Gastrocnemius medialis (tissue), 4 donors: ENCODE data around the gene RNU4-1. TPM values are rescaled to one million over a fixed set of nuclear protein-coding genes. Genes with fewer than 3 reads are reported as not detected.

Experiments
- ATAC-seq, 2 donors: fragments of 150-250 bp; one replicate each; pipeline ENCODE4 v1.9.1; 2016
- DNase-seq, 2 donors: peaks; one replicate each; pipeline ENCODE4 v3.0.0-alpha.2; 2019
- H3K27ac ChIP-seq, 4 donors: fragments of 200-600 bp; sonication (generic); 1 replicate in 1 of 4; 2 replicates in 3 of 4; pipeline ENCODE4 v1.5.1; 2016 to 2018; ENCODE audit warnings: mild to moderate bottlenecking in 2 of 4, moderate library complexity in 1 of 4
- H3K27me3 ChIP-seq, 3 donors: fragments of 200-600 bp; sonication (generic) in 2 of 3; 1 replicate in 1 of 3; 2 replicates in 2 of 3; pipeline versions ENCODE4 v1.5.1 to v1.6.0; 2016 to 2019; ENCODE audit warnings: mild to moderate bottlenecking in 1 of 3, moderate library complexity in 1 of 3
- H3K36me3 ChIP-seq, 2 donors: fragments of 200-600 bp; sonication (generic) in 1 of 2; one replicate each; pipeline ENCODE4 v1.5.1; 2017 to 2018
- H3K4me1 ChIP-seq, 2 donors: fragments of 200-600 bp; sonication (generic) in 1 of 2; one replicate each; pipeline ENCODE4 v1.5.1; 2016 to 2017; ENCODE audit warnings: mild to moderate bottlenecking in 2 of 2
- H3K4me3 ChIP-seq, 4 donors: fragments of 200-600 bp; sonication (generic) in 3 of 4; 1 replicate in 1 of 4; 2 replicates in 3 of 4; pipeline ENCODE4 v1.5.1; 2016 to 2019; ENCODE audit warnings: mild to moderate bottlenecking in 2 of 4
- H3K9me3 ChIP-seq, 3 donors: fragments of 200-600 bp; sonication (generic) in 2 of 3; 1 replicate in 1 of 3; 2 replicates in 2 of 3; pipeline ENCODE4 v1.5.1; 2016 to 2019
- POLR2A ChIP-seq, 2 donors: fragments of 450-650 bp; IDR thresholded peaks; one replicate each; pipeline ENCODE4 v1.6.1; 2017; ENCODE audit warnings: antibody characterized with exemption in 2 of 2, mild to moderate bottlenecking in 2 of 2, moderate library complexity in 2 of 2
- in situ Hi-C, 4 donors: fragments of 200-750 bp; cut with MboI; loops; one replicate each; pipeline versions ENCODE4 v1.15.0 to v1.8.0; 2017; ENCODE audit warnings: low sequenced_read_pairs in 4 of 4
- intact Hi-C: fragments of 100-400 bp; cut with DNase I; formaldehyde crosslinking; loops from one replicate; pipeline ENCODE4 v1.15.1; 2023; ENCODE audit warnings: low total_unique reads
- total RNA-seq, 4 donors: library from RNA; depleted of rRNA; stranded (reverse); fragments of >200 nt; gene quantifications; one replicate each; pipeline versions ENCODE4 v1.1.0 to v1.2.3, GENCODE V29; 2016
- TF ChIP-seq, protein P1 (sequence below), 5 experiments: fragments of 450-650 bp in 3 of 5; fragments of 200-600 bp in 2 of 5; sonication (generic) in 2 of 5; IDR thresholded peaks in 4 of 5; conservative IDR thresholded peaks in 1 of 5; 1 replicate in 4 of 5; 2 replicates in 1 of 5; pipeline ENCODE4 v1.5.1; 2016 to 2019; ENCODE audit warnings: antibody characterized with exemption in 5 of 5, mild to moderate bottlenecking in 3 of 5, moderate library complexity in 3 of 5

RNU4-1 gene
- total RNA-seq, 4 donors from 2014 or later: under 0.01 TPM; not detected in 3

DNA sequence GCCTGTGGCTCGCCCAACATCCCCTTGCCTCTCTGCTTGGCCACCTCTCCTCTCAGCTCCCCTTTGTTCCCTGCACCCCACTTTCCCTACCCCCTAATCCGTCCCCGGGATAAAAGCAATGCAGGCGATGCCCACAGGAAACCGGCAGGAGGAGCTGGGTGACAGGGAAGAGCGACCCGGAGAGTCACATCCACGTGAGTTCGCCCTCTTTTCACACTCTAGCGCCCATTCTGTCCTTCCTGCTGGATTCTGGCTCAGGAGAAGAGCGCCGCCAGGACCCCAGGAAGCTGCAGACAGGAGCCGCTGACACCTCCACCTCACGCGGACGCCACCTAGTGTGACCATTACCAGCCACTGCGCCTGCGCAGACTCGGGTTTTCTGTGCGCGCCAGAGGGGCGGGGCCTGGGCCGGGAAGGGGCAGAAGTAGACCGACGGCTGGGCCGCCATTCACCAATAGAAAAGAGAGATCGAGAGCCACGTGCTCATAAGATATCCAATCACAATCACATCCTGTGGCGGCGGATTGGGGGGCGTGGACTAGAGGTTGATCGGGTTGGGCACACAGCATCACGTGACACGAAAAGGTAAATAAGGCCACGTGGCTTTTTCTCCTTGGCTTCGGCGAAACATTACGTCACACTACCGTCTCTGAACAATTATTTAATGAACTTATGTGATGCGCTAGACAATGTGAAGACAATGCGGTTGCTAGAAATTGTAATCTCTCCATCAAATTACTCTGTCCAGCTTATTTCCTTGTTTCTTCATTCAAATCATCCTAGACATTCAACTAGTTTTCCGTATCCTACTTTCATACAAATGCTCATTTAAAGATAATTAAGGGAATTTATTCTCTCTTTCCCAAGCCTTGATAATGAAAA, 24.4 kb upstream of the RNU4-1 start:
- no peaks in the 10 kb centered on the region for H3K27me3 ChIP-seq
- ATAC-seq (peak; percentile 99), DNase-seq (peak; percentile 99 to 100)
- intact Hi-C loops: loop anchor here (1.0 to 10.0 kb wide), 4 partner anchors 15 to 697 kb away; partner anchors contain the start of genes C12orf43, COX6A1, RNU4-1 and SIRT4
- no peaks in the 10 kb centered on the region for H3K9me3 ChIP-seq
- peaks cover 3 to 7% of the 10 kb centered on the region in 2 donors for H3K4me1 ChIP-seq
- H3K36me3 ChIP-seq: peaks cover 0 to 5% of the 10 kb centered on the region in 2 donors
- peak; percentile 78 to 86 for TF ChIP-seq POLR2A (IDR thresholded peaks at IDR 0.05)
- TF ChIP-seq, protein P1, sequence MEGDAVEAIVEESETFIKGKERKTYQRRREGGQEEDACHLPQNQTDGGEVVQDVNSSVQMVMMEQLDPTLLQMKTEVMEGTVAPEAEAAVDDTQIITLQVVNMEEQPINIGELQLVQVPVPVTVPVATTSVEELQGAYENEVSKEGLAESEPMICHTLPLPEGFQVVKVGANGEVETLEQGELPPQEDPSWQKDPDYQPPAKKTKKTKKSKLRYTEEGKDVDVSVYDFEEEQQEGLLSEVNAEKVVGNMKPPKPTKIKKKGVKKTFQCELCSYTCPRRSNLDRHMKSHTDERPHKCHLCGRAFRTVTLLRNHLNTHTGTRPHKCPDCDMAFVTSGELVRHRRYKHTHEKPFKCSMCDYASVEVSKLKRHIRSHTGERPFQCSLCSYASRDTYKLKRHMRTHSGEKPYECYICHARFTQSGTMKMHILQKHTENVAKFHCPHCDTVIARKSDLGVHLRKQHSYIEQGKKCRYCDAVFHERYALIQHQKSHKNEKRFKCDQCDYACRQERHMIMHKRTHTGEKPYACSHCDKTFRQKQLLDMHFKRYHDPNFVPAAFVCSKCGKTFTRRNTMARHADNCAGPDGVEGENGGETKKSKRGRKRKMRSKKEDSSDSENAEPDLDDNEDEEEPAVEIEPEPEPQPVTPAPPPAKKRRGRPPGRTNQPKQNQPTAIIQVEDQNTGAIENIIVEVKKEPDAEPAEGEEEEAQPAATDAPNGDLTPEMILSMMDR (IDR thresholded peaks at IDR 0.05 in 4 of 5, conservative IDR thresholded peaks at IDR 0.05 in 1 of 5): peak; percentile 55 to 70 (median 62)
- H3K4me3 ChIP-seq: peak overlapping the region; percentile 67 to 81 (median 73)
- in situ Hi-C loops: no loop called here
- peak overlapping the region; percentile 92 to 96 (median 94) for H3K27ac ChIP-seq

DNA sequence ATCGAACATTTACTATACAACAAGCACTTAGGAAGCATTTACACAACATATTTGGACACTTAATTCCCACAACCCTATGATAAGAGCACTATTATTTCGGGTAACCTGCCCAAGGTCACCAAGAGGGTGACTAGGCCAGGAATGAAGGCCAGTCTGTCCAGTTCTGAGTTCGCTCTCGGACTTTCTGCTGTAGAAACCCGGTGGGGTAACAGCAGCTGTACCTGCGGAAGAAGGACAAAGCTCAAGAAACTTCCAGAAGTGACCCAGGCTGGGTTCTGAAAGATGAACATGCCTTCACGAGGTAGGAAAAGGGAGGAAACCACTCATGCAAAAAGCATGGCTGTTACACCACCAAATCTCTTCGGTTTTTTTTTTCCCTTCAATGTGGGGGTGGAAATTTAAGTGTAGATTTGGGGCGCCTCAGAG, 23.8 kb upstream of the RNU4-1 start:
- Histone ChIP-seq H3K27me3 (no peaks in the 10 kb centered on the region), H3K27ac (peak overlapping the region; percentile 92 to 96 (median 94)), H3K36me3 (peaks cover 0 to 5% of the 10 kb centered on the region in 2 donors), H3K4me3 (peak overlapping the region; percentile 67 to 81 (median 73)), H3K4me1 (peaks cover 3 to 7% of the 10 kb centered on the region in 2 donors), H3K9me3 (no peaks in the 10 kb centered on the region)
- DNase-seq (no peak), ATAC-seq (peak; percentile 23 to 42)
- in situ Hi-C loops (no loop called here), intact Hi-C loops (loop anchor here (1.0 to 10.0 kb wide), 4 partner anchors 15 to 698 kb away; partner anchors contain the start of genes C12orf43, COX6A1, RNU4-1 and SIRT4)
- no peak for TF ChIP-seq POLR2A (IDR thresholded peaks at IDR 0.05)

DNA sequence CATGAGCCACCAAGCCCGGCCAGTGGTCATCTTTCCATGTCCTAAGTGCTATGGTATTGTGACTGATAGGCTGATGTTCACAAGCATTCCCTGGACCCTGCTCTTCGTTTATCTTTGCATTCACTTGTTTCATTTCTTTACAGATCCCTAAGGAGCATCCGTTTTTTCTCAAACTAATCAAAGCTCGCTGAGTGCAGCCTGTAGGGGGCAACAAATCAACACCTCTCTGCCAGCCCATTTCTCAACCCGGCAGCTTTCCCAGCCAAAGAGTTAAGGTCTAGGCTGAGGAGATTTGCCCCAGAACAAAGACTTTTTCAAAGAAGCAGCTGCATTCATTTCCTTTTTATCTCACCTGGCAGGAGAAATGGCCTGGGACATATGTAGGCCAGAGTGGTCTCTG, 21.2 kb upstream of the RNU4-1 start:
- H3K27ac ChIP-seq: no peak overlapping the region
- H3K36me3 ChIP-seq: peaks cover 0 to 5% of the 10 kb centered on the region in 2 donors
- ATAC-seq: no peak
- no peak for DNase-seq
- no peaks in the 10 kb centered on the region for H3K27me3 ChIP-seq
- H3K9me3 ChIP-seq: no peaks in the 10 kb centered on the region
- in situ Hi-C loops (no loop called here), intact Hi-C loops (loop anchor here (10.0 kb wide), 1 partner anchor 701 kb away; the partner anchor contains the start of gene C12orf43)
- H3K4me1 ChIP-seq: peaks cover 3 to 7% of the 10 kb centered on the region in 2 donors
- no peak overlapping the region for H3K4me3 ChIP-seq
- no peak for TF ChIP-seq POLR2A (IDR thresholded peaks at IDR 0.05)
- TF ChIP-seq, protein P1 (IDR thresholded peaks at IDR 0.05 in 4 of 5, conservative IDR thresholded peaks at IDR 0.05 in 1 of 5): no peak

DNA sequence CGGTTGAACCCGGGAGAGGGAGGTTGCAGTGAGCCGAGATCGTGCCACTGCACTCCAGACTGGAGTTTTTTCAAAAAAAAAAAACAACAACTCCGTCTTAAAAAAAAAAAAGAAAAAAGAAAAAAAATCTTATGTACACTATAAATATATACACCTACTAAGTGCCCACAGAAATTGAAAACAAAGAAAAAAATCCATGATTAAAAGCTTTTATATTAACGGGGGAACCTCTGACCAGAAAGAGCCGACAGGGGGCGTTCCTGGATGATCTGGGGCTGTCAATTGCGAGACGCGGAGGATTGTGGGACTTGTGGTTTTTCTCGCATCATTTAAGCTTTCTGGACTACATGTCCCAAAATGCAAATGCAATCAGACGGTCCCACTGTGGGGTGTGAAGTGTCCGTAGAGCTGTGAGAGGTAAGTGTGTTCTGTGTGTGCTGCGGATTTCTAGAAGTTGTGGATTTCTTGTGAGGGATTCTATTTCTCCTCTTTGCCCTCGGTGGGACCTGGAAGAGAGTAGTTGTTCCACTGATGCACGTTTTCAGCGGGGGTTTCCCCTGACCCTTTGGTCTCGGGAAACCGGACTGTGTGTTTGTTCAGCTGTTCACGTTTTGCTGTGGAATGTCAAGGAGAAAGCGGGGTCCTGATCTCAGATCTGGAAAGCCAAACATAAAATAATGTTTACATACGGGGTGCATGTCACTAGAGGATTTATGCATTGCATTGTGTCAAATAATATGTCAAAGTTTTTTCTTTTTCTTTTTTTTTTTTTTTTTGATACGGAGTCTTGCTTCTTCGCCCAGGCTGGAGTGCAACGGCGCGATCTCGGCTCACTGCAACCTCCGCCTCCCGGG, 9.2 kb upstream of the RNU4-1 start, which contains the start of gene SIRT4:
Gene SIRT4, plus strand, starts transcription at position 360 of the 854 bp plus-strand sequence. CDS start 1,241 bp downstream, outside the sequence.
- Histone ChIP-seq H3K4me3 (peak within 1 kb of the TSS; percentile 77 to 94 (median 83)), H3K4me1 (peaks cover 8 to 10% of the 10 kb centered on the region in 2 donors), H3K27ac (peak within 1 kb of the TSS; percentile 81 to 93 (median 88)), H3K27me3 (no peaks in the 10 kb centered on the region), H3K9me3 (no peaks in the 10 kb centered on the region), H3K36me3 (no peaks in the 10 kb centered on the region)
- in situ Hi-C loops (no loop called here), intact Hi-C loops (loop anchor here (1.0 kb wide), 1 partner anchor 15 kb away; no protein-coding TSS in a partner anchor)
- TF ChIP-seq, protein P1 (IDR thresholded peaks at IDR 0.05 in 4 of 5, conservative IDR thresholded peaks at IDR 0.05 in 1 of 5): peak; percentile 60 to 84 (median 68)
- peak in 1 of 2 donors; percentile 48 for TF ChIP-seq POLR2A (IDR thresholded peaks at IDR 0.05)
- DNase-seq: peak; percentile 85 to 89
- peak; percentile 100 for ATAC-seq
